Ishikawa (cell line): ENCODE results near the gene MICAL3.

Experiments used
- CEBPB ChIP-seq: IDR thresholded peaks from 2 replicates; pipeline ENCODE4 v1.6.1; 2012
- CREB1 ChIP-seq: IDR thresholded peaks from 2 replicates; pipeline ENCODE4 v1.6.1; 2012; ENCODE audit warnings: low read depth
- EGR1 ChIP-seq: IDR thresholded peaks from 2 replicates; pipeline ENCODE4 v1.6.1; 2012
- EP300 ChIP-seq: IDR thresholded peaks from 2 replicates; pipeline ENCODE4 v1.6.1; 2012; ENCODE audit warnings: borderline replicate concordance
- FOXM1 ChIP-seq: IDR thresholded peaks from 2 replicates; pipeline ENCODE4 v1.6.1; 2012; ENCODE audit warnings: low read depth, borderline replicate concordance
- MAX ChIP-seq: IDR thresholded peaks from 2 replicates; pipeline ENCODE4 v1.6.1; 2012
- NFIC ChIP-seq: IDR thresholded peaks from 2 replicates; pipeline ENCODE4 v1.6.1; 2012
- RAD21 ChIP-seq: IDR thresholded peaks from 2 replicates; pipeline ENCODE4 v1.6.1; 2012; ENCODE audit warnings: low read depth
- REST ChIP-seq: IDR thresholded peaks from 2 replicates; pipeline ENCODE4 v1.6.1; 2012; ENCODE audit warnings: low read depth, mild to moderate bottlenecking
- TAF1 ChIP-seq: IDR thresholded peaks from 2 replicates; pipeline ENCODE4 v1.6.1; 2012; ENCODE audit warnings: low read depth, mild to moderate bottlenecking
- TCF12 ChIP-seq: IDR thresholded peaks from 2 replicates; pipeline ENCODE4 v1.6.1; 2012; ENCODE audit warnings: low read depth
- TEAD4 ChIP-seq: IDR thresholded peaks from 2 replicates; pipeline ENCODE4 v1.6.1; 2012
- USF1 ChIP-seq: IDR thresholded peaks from 2 replicates; pipeline ENCODE4 v1.6.1; 2012
- YY1 ChIP-seq: IDR thresholded peaks from 2 replicates; pipeline ENCODE4 v1.6.1; 2012; ENCODE audit warnings: low read depth
- ZBTB7A ChIP-seq: IDR thresholded peaks from 2 replicates; pipeline ENCODE4 v1.6.1; 2012; ENCODE audit warnings: low read depth

The MICAL3 gene

DNA sequence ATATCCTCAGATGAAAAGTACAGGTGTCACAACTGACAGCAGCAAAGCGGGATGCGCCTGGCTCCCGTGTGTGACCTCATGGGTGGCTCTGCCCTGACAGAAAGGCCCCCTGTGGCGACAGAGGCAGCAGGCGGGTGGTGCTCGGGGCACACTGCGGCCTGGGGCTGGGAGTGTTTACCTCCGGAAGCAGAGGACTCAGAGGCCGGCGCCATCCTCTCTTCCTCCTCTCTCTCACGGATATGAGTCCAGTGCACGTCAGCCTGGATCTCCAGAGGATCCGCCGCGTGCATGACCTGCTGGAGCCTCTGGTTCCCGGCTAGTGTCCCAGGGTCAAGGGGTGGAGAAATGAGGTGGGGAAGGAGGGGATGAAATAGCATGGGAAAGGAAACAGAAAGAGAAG is 196.9 kb downstream of the MICAL3 start:
- no peak for TF ChIP-seq EGR1
- no peak for TF ChIP-seq ZBTB7A
- TF ChIP-seq EP300: no peak
- no peak for TF ChIP-seq TEAD4
- no peak for TF ChIP-seq TCF12
- no peak for TF ChIP-seq CREB1
- no peak for TF ChIP-seq RAD21
- TF ChIP-seq REST: no peak
- no peak for TF ChIP-seq FOXM1
- no peak for TF ChIP-seq CEBPB
- no peak for TF ChIP-seq TAF1
- no peak for TF ChIP-seq MAX
- no peak for TF ChIP-seq YY1
- no peak for TF ChIP-seq USF1
- TF ChIP-seq NFIC: no peak

DNA sequence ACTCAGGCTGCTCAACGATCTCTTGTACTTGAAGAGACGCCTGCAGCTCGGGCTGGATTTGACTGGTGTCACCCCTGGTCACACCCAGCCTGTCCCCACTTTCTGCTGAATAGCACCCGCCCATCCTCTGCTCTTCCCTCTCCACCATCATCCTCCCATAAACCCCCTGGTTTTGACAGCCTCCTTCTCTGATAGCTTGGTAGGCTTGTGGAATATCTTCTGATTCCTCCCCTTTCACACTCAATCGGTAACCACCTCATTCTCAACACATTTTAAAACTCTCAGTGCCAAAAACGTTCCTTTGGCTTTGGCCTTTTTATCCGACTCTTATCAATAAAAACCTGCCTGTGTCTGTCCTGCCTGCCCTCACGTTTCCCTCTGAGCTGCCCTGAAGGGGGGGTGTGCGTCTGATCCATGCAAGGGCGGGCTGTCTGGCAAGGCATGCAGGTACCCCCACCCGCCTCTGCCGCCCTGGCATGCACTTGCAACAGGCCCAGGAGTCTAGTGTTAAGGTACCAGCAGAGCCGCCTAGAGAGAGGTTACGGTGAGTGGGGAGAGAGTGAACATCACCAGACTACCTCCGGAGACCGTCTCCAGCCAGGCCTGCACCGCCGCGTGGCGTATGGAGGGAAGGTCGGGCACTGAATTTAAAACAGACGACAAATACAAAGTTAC is 198.3 kb downstream of the MICAL3 start:
- TF ChIP-seq RAD21 (no peak), REST (no peak), TAF1 (no peak), EGR1 (no peak), MAX (no peak), EP300 (no peak), USF1 (no peak), ZBTB7A (no peak), TCF12 (no peak), FOXM1 (no peak), NFIC (no peak), YY1 (no peak), TEAD4 (no peak), CEBPB (no peak), CREB1 (no peak)

GRCh38 chr22:17824457-17824856 is 199.9 kb downstream of the MICAL3 start:
- TF ChIP-seq CEBPB (no peak), REST (no peak), TAF1 (no peak), RAD21 (no peak), FOXM1 (no peak), TCF12 (no peak), YY1 (no peak), MAX (no peak), ZBTB7A (no peak), NFIC (no peak), CREB1 (no peak), EP300 (no peak), USF1 (no peak), EGR1 (no peak), TEAD4 (no peak)
